ENCODE data around the gene LRRC47.

The LRRC47 gene

DNA sequence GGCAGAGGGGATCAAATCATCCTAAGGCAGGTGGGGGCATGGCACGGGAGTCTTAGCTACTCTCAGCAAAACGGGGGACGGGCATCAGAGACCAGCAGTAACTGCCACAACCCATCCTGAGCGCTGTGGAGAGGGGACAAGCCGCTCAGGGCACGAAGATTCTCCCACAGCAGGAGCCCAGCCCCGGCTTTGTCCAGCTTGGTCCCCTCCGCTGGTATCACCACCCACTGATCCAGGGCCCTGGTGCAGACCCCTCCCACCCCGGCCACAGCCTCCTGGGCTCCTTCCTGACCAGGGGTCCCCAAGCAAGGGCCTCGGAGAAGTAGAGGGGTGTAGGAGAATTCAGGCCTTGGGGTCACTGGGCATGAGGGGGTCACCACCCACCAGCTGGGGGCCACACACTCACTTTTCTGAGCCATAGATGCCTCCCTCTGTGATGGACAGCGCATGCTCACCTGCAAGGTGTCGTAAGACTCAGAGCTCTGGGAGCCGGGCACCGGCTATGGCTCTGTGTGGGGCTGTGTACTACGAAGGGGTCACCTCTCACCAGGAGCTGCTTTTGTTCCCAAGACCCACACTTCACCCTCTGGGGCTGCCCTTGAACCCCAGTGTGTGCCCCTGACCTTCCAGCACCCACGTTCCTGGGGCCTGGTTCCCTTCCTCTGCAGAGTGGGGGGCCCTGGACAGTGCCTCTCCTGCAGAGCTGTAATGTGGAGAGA, 26.1 kb downstream of the LRRC47 start:
- no peak for DNase-seq (ENCODE audit: extremely low read depth, insufficient read length)
- no peaks in the 10 kb centered on the region for H3K36me3 ChIP-seq (ENCODE audit: control insufficient read depth, insufficient read depth, low read length)
- H3K27me3 ChIP-seq (replicated peaks; ENCODE audit: control insufficient read depth, insufficient read depth, low read length) = no peaks in the 10 kb centered on the region; the same call in 1 of the 2 replicates
- H3K4me3 ChIP-seq (replicated peaks; ENCODE audit: low read depth, low read length) = no peak overlapping the region
- TF ChIP-seq, protein P1, sequence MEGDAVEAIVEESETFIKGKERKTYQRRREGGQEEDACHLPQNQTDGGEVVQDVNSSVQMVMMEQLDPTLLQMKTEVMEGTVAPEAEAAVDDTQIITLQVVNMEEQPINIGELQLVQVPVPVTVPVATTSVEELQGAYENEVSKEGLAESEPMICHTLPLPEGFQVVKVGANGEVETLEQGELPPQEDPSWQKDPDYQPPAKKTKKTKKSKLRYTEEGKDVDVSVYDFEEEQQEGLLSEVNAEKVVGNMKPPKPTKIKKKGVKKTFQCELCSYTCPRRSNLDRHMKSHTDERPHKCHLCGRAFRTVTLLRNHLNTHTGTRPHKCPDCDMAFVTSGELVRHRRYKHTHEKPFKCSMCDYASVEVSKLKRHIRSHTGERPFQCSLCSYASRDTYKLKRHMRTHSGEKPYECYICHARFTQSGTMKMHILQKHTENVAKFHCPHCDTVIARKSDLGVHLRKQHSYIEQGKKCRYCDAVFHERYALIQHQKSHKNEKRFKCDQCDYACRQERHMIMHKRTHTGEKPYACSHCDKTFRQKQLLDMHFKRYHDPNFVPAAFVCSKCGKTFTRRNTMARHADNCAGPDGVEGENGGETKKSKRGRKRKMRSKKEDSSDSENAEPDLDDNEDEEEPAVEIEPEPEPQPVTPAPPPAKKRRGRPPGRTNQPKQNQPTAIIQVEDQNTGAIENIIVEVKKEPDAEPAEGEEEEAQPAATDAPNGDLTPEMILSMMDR (IDR thresholded peaks at IDR 0.05; ENCODE audit: insufficient read depth, low read length, poor library complexity, severe bottlenecking) = no peak

DNA sequence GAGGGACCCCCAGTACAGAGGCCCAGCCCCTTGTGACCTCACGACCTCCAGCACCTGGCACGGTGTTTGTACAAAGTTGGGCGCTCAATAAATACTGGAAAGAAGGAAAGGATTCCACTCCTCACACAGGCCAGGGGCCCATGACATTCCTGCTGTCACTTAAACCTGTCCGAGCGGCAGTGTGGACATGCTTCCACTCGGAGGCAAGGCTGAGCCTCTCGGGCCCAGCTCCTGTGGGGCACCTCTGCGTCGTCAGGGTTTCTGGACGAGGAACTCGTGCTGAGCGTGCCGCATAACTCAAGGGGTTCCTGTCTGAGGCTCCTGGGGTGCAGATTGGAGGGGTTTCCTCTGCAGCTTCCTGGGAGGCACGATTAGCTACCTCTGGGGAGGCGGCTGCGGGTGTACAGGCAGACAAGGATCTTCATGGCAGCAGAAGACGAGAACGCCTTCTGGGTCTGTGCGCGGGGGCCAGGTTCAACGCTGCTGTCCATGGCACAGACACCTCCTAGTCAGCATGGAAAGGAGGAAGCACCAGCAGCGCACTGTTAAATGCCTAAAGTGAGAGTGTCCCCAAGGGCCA, 27.4 kb downstream of the LRRC47 start:
- TF ChIP-seq, protein P1 (IDR thresholded peaks at IDR 0.05; ENCODE audit: insufficient read depth, low read length, poor library complexity, severe bottlenecking) = no peak
- Histone ChIP-seq H3K27me3 (replicated peaks; ENCODE audit: control insufficient read depth, insufficient read depth, low read length) (no peaks in the 10 kb centered on the region; the same call in 1 of the 2 replicates), H3K4me3 (replicated peaks; ENCODE audit: low read depth, low read length) (no peak overlapping the region), H3K36me3 (ENCODE audit: control insufficient read depth, insufficient read depth, low read length) (no peaks in the 10 kb centered on the region)
- no peak for DNase-seq (ENCODE audit: extremely low read depth, insufficient read length)

DNA sequence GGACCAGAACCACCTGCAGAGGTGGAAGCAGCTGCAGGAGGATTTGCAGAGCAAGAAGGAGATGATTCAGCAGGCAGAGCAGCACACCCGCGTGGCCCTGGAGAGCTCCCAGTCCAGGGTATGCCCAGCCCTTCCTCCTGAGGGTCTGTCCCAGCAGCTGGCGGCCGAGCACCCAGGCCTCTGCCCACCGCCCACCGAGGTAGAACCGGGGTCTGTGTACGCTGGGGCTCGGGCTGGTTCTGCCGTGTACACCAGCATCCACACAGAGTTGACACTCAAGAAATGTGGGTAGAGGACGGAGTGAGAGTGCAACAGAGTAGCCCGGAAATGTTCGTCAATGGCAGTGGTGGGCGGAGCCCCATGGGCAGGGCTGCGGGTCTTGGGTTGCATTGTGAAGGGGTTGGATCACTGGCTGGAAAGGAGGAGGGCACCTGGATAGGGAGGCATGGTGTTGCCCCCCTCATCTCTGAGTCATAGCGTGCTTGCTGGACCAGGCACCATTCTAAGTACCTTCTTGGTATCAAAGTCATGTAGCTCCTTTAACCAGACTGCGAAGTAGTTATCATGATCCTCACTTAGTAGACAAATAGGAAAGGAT, 28.9 kb downstream of the LRRC47 start:
- Histone ChIP-seq H3K36me3 (ENCODE audit: control insufficient read depth, insufficient read depth, low read length) (no peaks in the 10 kb centered on the region), H3K27me3 (replicated peaks; ENCODE audit: control insufficient read depth, insufficient read depth, low read length) (no peaks in the 10 kb centered on the region; the same call in 1 of the 2 replicates), H3K4me3 (replicated peaks; ENCODE audit: low read depth, low read length) (no peak overlapping the region)
- DNase-seq (ENCODE audit: extremely low read depth, insufficient read length) = no peak
- TF ChIP-seq, protein P1 (IDR thresholded peaks at IDR 0.05; ENCODE audit: insufficient read depth, low read length, poor library complexity, severe bottlenecking) = no peak

DNA sequence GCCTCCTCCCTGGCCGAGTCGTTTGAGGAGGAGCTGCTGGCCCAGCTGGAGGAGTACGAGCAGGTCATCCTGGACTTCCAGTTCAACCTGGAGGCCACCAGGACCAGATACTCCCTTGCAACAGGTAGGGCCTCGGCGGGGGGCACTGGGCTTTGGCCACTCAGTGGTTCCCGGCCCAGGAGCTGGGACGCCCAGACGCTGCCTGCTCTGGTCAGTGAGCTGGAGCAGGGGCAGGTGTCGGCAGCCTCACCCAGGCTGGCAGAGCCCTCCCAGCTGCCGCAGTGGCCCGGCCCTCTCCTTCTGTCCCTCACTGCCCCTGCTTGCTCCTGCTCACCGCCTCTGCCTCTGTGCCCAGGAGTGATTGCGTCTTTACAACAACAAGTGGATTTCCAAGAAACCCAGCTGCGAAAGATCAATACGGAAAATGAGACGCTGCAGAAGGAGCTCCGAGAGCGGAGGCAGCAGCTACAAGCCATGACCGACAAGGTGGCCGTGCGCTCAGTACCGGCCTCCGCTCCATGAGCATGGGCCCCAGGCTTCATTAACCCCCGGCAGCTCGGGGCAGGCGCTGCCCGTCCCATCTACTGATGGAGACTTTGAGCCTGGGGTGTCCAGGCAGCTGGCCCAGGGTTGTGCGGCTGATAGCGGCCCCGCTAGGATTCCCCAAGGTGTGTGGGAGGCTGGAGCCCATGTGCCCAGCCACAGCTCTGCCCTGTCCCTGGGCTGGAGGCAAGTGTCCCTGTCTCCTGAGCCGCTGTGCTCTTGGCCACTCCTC, 32.8 kb downstream of the LRRC47 start:
- Histone ChIP-seq H3K27me3 (replicated peaks; ENCODE audit: control insufficient read depth, insufficient read depth, low read length) (no peaks in the 10 kb centered on the region; the same call in 1 of the 2 replicates), H3K4me3 (replicated peaks; ENCODE audit: low read depth, low read length) (no peak overlapping the region), H3K36me3 (ENCODE audit: control insufficient read depth, insufficient read depth, low read length) (no peaks in the 10 kb centered on the region)
- TF ChIP-seq, protein P1 (IDR thresholded peaks at IDR 0.05; ENCODE audit: insufficient read depth, low read length, poor library complexity, severe bottlenecking) = no peak
- DNase-seq (ENCODE audit: extremely low read depth, insufficient read length) = no peak

DNA sequence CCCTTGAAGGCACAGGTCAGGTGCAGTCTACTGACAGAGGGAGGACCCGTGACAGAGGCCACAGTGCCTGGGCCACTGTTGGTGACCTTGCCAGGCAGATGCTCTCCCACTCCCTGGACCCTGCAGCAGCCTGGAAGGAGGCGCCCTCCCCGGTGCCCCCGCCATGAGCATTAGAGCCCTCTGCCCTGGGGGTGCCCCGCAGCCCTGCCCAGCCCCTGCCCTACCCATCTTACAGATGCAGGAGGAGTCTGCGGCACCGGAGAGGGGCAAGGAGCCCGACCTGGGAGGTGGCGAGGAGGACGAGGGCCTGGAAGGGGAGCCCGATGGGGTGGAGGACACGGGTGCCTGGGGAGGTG, 33.4 kb downstream of the LRRC47 start:
- Histone ChIP-seq H3K27me3 (replicated peaks; ENCODE audit: control insufficient read depth, insufficient read depth, low read length) (no peaks in the 10 kb centered on the region; the same call in 1 of the 2 replicates), H3K4me3 (replicated peaks; ENCODE audit: low read depth, low read length) (no peak overlapping the region), H3K36me3 (ENCODE audit: control insufficient read depth, insufficient read depth, low read length) (no peaks in the 10 kb centered on the region)
- TF ChIP-seq, protein P1 (IDR thresholded peaks at IDR 0.05; ENCODE audit: insufficient read depth, low read length, poor library complexity, severe bottlenecking) = no peak
- no peak for DNase-seq (ENCODE audit: extremely low read depth, insufficient read length)

Data from GM06990 (cell line).